Nasal cavity respiratory epithelium epithelial cell of viscerocranial mucosa (primary cell): ENCODE data around the gene SLC38A10. TPM values are rescaled to one million over a fixed set of nuclear protein-coding genes. Genes with fewer than 3 reads are reported as not detected.

Experiments used
- total RNA-seq: library from RNA; depleted of rRNA; stranded (reverse); fragments of >200 nt; gene quantifications from 2 replicates; pipeline ENCODE4 v1.2.3, GENCODE V29; 2014

Gene SLC38A10
- 35.2 and 81.4 TPM in 2 replicates for total RNA-seq

DNA sequence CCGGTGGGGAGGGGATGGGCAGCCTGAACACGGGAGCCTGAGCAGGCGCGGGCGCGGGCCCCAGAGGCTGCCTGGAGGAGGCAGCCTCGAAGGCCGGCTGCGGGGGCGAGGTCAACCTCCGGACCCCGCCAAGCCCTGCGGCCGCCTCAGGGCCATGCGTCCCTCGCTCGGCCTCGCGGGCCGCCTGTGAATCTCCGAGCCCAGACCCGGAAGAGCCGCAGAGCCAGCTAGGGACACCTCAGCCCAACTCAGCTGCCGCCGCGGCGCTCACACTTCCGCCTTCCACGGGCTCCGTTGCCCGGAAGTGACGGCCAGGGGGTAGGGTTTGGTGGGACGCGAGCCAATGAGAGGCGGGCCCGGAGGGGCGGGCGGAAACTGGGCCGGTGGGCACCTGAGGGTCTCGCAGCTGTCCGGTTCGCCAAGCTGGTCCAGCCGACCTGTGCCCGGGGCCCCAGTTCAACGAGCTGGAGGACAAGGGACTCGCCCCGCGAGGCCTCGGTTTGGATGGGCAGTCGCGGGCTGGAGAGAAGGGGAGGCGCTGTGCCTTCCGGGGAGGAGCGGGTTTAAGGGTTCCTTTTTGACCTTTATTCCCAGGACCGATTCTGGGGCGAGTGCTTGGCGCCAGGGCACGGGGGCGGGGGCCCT is at the start of gene SLC38A10:
Gene SLC38A10, minus strand, starts transcription at position 277 of the 645 bp plus-strand sequence. CDS start 386 bp downstream, outside the sequence.

DNA sequence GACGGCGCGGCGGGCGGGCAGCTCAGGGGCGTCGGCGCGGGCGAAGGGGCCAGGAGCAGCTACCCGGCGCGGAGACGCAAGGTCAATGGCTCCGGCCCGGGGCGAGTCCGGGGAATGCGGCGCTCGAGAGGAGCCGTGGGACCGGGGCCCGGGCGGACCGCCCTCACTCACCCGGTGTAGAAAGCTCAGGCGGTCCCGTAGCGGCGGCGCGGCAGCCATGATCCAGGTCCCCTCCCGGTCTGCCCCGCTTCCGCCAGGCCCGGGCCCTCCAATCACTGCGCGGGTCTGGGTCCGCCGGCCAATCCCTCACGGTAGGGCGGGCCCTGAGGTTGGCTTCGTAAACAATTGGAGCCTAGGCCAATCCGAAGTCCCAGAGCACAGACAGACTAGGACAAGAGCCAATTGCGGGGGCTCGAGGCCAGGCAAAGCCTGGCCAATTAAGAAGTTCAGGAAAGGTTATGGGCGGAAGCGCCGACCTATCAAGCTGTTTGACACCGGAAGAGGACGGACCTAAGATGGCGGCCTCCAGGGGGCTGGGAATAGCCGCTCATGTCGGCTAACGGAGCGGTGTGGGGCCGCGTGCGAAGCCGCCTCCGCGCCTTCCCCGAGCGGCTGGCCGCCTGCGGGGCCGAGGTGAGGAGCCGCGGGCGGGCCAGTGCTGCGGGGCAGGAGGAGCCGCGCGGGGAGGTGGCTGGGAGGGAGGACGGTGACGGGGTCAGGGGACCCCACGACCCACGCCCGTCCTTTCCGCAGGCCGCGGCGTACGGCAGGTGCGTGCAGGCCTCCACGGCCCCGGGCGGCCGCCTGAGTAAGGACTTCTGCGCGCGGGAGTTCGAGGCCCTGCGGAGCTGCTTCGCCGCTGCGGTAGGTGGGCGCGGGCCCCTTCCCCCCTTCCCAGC is 56.0 kb downstream of the SLC38A10 start, which contains the start of the genes NDUFAF8 and TEPSIN:
Gene NDUFAF8, plus strand, starts transcription at position 504 of the 899 bp plus-strand sequence. Its CDS starts 46 bp downstream, at position 550.
Gene TEPSIN, minus strand, starts transcription at position 241 of the 899 bp plus-strand sequence. Its CDS starts 22 bp downstream, at position 219.

DNA sequence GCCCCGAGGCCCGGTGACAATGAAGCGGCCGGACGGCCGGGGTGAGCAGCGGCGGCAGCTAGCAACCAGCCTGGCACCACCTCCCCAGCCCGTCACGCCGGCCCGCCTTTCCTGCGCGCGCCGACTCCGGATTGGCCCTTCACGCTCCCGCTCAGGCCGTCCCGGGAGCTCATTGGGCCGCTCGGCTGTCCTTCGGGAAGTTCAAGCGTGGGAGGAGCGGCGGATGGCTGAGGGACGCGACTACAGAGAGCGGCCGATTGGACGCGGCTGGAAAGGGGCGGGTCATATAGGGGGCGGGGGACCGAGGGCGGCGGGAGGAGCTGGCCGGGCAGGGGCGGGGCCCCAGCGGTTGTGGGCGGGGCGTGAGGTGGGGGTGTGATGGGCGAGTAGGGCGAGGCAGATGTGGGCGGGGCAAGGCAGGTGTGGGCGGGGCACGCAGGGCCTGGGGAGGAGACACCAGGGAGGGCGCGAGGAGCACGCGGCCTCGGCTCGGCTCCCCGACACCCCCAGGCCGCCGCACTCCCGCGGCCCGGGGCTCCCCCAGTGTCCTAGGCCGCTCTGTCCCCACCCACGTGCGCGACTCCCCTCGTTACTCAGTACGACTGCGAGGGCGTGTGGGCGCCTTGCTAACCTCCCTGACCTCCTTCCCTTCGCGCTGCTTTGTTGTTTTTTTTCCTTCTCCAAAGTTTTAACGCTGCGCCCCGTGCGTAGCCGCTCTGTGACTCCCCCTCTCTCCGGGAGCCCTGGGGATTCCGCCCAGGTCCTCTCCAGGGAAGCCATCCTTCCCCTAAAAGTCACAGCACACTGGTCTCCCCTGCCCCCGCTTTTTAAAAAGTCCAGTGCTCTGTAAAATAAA is 72.0 kb downstream of the SLC38A10 start, which contains the start of gene CEP131:
Gene CEP131, minus strand, starts transcription at position 60 of the 856 bp plus-strand sequence. CDS start 2,909 bp downstream, outside the sequence.

Other genes starting within 250 kb of the SLC38A10 start
- gene PVALEF, start 129.8 kb downstream of the SLC38A10 start, total RNA-seq, result not detected in 2 replicates
- gene AATK, start 129.1 kb downstream of the SLC38A10 start, total RNA-seq, result 0.34 and 0.64 TPM in 2 replicates
- gene CEP131, start 72.3 kb downstream of the SLC38A10 start, total RNA-seq, result 7.5 and 12.0 TPM in 2 replicates
- 5.8 and 11.3 TPM in 2 replicates for gene TEPSIN, start 56.3 kb downstream of the SLC38A10 start, total RNA-seq
- 31.7 and 57.4 TPM in 2 replicates for gene NDUFAF8, start 56.0 kb downstream of the SLC38A10 start, total RNA-seq
- 0.68 and 7.5 TPM in 2 replicates for gene BAHCC1, start 100.2 kb upstream of the SLC38A10 start, total RNA-seq
- gene ACTG1, start 217.5 kb upstream of the SLC38A10 start, total RNA-seq, result 5,054 and 5,058 TPM in 2 replicates
- gene FSCN2, start 233.1 kb upstream of the SLC38A10 start, total RNA-seq, result 0.34 and 0.78 TPM in 2 replicates